H1 (cell line): ENCODE data around the gene TMEM204. TPM values are rescaled to one million over a fixed set of nuclear protein-coding genes. Genes with fewer than 3 reads are reported as not detected.

Source experiments
- SRF ChIP-seq: IDR thresholded peaks from 2 replicates; pipeline ENCODE4 v1.6.1; 2011; ENCODE audit warnings: mild to moderate bottlenecking, low read depth, low read length, moderate library complexity
- polyA plus RNA-seq, 7 experiments: library from polyadenylated mRNA; depleted of rRNA in 3 of 7; stranded (reverse) in 5 of 7; unstranded in 2 of 7; fragments of >200 nt in 5 of 7; fragments of 200-250 nt in 2 of 7; gene quantifications; 1 replicate in 5 of 7; 2 replicates in 1 of 7; 4 replicates in 1 of 7; pipeline versions ENCODE4 v1.2.1 to v1.2.3, GENCODE V29; 2011 to 2013; ENCODE audit warnings: missing spikeins in 2 of 7, mixed read lengths in 2 of 7
- total RNA-seq: library from RNA; stranded (reverse); fragmentation: NEBNext Ultra II Directional; extraction: Animal tissue kit (Norgen Biotek cat#: 25700); gene quantifications from 2 replicates; pipeline ENCODE4 v1.2.1, GENCODE V29; 2021

The TMEM204 gene
- total and polyA plus RNA-seq, 2 of the 8 experiments (the other 6 are each of a cell fraction or from before 2014, with no cell fraction given), result not detected

DNA sequence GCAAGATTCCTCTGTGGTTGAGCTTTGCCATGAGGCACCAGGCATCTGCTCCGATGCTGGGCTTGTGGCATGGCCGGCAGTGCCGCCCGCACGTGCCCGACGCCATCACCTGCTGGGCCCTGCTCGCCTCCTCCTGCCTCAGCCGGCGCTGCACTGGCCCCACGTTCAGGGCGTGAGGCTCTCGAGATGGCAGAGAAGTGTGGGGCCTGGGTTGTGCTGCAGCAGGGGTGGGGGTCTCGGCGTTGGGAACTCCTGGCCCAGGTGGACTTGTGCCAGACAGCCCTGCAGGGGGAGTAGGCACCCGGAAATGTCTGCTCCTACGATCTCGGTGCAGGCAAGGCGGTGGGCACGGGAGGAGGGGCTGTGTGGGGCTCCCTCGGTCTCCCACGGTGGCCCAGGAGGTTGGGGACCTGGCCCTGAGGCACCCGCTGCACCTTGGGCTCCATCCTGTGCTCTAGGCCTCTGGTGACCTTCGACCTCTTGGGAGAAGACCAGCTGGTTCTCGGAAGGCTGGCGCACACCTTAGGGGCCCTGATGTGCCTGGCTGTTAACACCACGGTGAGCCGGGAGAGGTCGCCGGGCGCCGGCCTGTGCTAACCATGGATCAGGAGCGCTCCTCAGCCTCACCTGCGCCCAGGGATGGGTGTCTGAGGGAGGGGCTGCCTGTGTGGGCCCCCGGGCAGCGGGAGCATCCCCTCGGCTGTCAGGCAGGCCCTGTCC, 26.8 kb upstream of the TMEM204 start (continued):
- TF ChIP-seq SRF, result no peak
